ENCODE data around the gene CER1. TPM values are rescaled to one million over a fixed set of nuclear protein-coding genes. Genes with fewer than 3 reads are reported as not detected.
A peak's percentile ranks its signal among the peaks of the same experiment; 100 is the strongest.
"Not testable (repeated sequence)": the region's sequence is repeated elsewhere in the genome, so short reads cannot be mapped to it uniquely, and the experiment has no call there.

CER1 gene
- total RNA-seq, 1 donor from 2014 or later, result not detected

- H3K27me3 ChIP-seq (ENCODE audit: control insufficient read depth in 3 of 3, insufficient read depth in 3 of 3, low read length in 3 of 3), result no peaks in the 10 kb centered on the region
- H3K36me3 ChIP-seq (ENCODE audit: control insufficient read depth in 3 of 3, insufficient read depth in 3 of 3, low read length in 3 of 3), result peaks cover 0 to 7% (median 3%) of the 10 kb centered on the region in 3 donors
- no peak overlapping the region for H3K27ac ChIP-seq (ENCODE audit: low read depth, low read length)
- H3K4me1 ChIP-seq (ENCODE audit: control insufficient read depth in 3 of 3, insufficient read depth in 3 of 3, low read length in 3 of 3), result peaks cover 0 to 9% (median 3%) of the 10 kb centered on the region in 3 donors
- no peaks in the 10 kb centered on the region for H3K9me3 ChIP-seq (ENCODE audit: control insufficient read depth in 3 of 3, low read length in 3 of 3)
- H3K9ac ChIP-seq (ENCODE audit: low read depth in 1 of 3, low read length in 3 of 3), result peak overlapping the region; percentile 70 to 85 (median 76)
- H3K4me3 ChIP-seq (ENCODE audit: low read length in 3 of 3), result peak overlapping the region; percentile 83 to 90 (median 84)
Observed at GRCh38 chr9:14692470-14693250, 29.9 kb downstream of the CER1 start.

GRCh38 chr9:14690948-14691730, 31.4 kb downstream of the CER1 start:
- H3K27me3 ChIP-seq (ENCODE audit: control insufficient read depth in 3 of 3, insufficient read depth in 3 of 3, low read length in 3 of 3), result no peaks in the 10 kb centered on the region
- no peaks in the 10 kb centered on the region for H3K9me3 ChIP-seq (ENCODE audit: control insufficient read depth in 3 of 3, low read length in 3 of 3)
- H3K36me3 ChIP-seq (ENCODE audit: control insufficient read depth in 3 of 3, insufficient read depth in 3 of 3, low read length in 3 of 3), result peaks cover 2 to 11% (median 3%) of the 10 kb centered on the region in 3 donors
- no peak overlapping the region for H3K27ac ChIP-seq (ENCODE audit: low read depth, low read length)
- no peak overlapping the region for H3K9ac ChIP-seq (ENCODE audit: low read depth in 1 of 3, low read length in 3 of 3)
- H3K4me1 ChIP-seq (ENCODE audit: control insufficient read depth in 3 of 3, insufficient read depth in 3 of 3, low read length in 3 of 3), result peaks cover 0 to 9% (median 6%) of the 10 kb centered on the region in 3 donors
- no peak overlapping the region for H3K4me3 ChIP-seq (ENCODE audit: low read length in 3 of 3)

GRCh38 chr9:14687042-14687719, 35.4 kb downstream of the CER1 start:
- no peak overlapping the region for H3K9ac ChIP-seq (ENCODE audit: low read depth in 1 of 3, low read length in 3 of 3)
- H3K4me1 ChIP-seq (ENCODE audit: control insufficient read depth in 3 of 3, insufficient read depth in 3 of 3, low read length in 3 of 3), result peaks cover 0 to 4% (median 3%) of the 10 kb centered on the region in 3 donors
- H3K9me3 ChIP-seq (ENCODE audit: control insufficient read depth in 3 of 3, low read length in 3 of 3), result no peaks in the 10 kb centered on the region
- H3K4me3 ChIP-seq (ENCODE audit: low read length in 3 of 3), result no peak overlapping the region
- peaks cover 2 to 11% (median 3%) of the 10 kb centered on the region in 3 donors for H3K36me3 ChIP-seq (ENCODE audit: control insufficient read depth in 3 of 3, insufficient read depth in 3 of 3, low read length in 3 of 3)
- no peak overlapping the region for H3K27ac ChIP-seq (ENCODE audit: low read depth, low read length)
- H3K27me3 ChIP-seq (ENCODE audit: control insufficient read depth in 3 of 3, insufficient read depth in 3 of 3, low read length in 3 of 3), result no peaks in the 10 kb centered on the region

GRCh38 chr9:14686168-14686567, 36.4 kb downstream of the CER1 start:
- no peaks in the 10 kb centered on the region for H3K27me3 ChIP-seq (ENCODE audit: control insufficient read depth in 3 of 3, insufficient read depth in 3 of 3, low read length in 3 of 3)
- H3K4me1 ChIP-seq (ENCODE audit: control insufficient read depth in 3 of 3, insufficient read depth in 3 of 3, low read length in 3 of 3), result peaks cover 0 to 4% (median 3%) of the 10 kb centered on the region in 3 donors
- no peak overlapping the region for H3K4me3 ChIP-seq (ENCODE audit: low read length in 3 of 3)
- H3K9me3 ChIP-seq (ENCODE audit: control insufficient read depth in 3 of 3, low read length in 3 of 3), result no peaks in the 10 kb centered on the region
- no peak overlapping the region for H3K9ac ChIP-seq (ENCODE audit: low read depth in 1 of 3, low read length in 3 of 3)
- peaks cover 2 to 11% (median 3%) of the 10 kb centered on the region in 3 donors for H3K36me3 ChIP-seq (ENCODE audit: control insufficient read depth in 3 of 3, insufficient read depth in 3 of 3, low read length in 3 of 3)
- no peak overlapping the region for H3K27ac ChIP-seq (ENCODE audit: low read depth, low read length)

- H3K4me3 ChIP-seq (ENCODE audit: low read length in 3 of 3); H3K9me3 ChIP-seq (ENCODE audit: control insufficient read depth in 3 of 3, low read length in 3 of 3); H3K27ac ChIP-seq (ENCODE audit: low read depth, low read length); H3K9ac ChIP-seq (ENCODE audit: low read depth in 1 of 3, low read length in 3 of 3); H3K27me3 ChIP-seq (ENCODE audit: control insufficient read depth in 3 of 3, insufficient read depth in 3 of 3, low read length in 3 of 3); H3K4me1 ChIP-seq (ENCODE audit: control insufficient read depth in 3 of 3, insufficient read depth in 3 of 3, low read length in 3 of 3); H3K36me3 ChIP-seq (ENCODE audit: control insufficient read depth in 3 of 3, insufficient read depth in 3 of 3, low read length in 3 of 3): not testable (repeated sequence)
Observed at GRCh38 chr9:14682616-14683015, 39.9 kb downstream of the CER1 start.

GRCh38 chr9:14678776-14679175, 43.8 kb downstream of the CER1 start:
- Histone ChIP-seq H3K27ac (ENCODE audit: low read depth, low read length) (no peak overlapping the region), H3K9me3 (ENCODE audit: control insufficient read depth in 3 of 3, low read length in 3 of 3) (no peaks in the 10 kb centered on the region), H3K36me3 (ENCODE audit: control insufficient read depth in 3 of 3, insufficient read depth in 3 of 3, low read length in 3 of 3) (peaks cover 0 to 3% (median 0%) of the 10 kb centered on the region in 3 donors), H3K27me3 (ENCODE audit: control insufficient read depth in 3 of 3, insufficient read depth in 3 of 3, low read length in 3 of 3) (no peaks in the 10 kb centered on the region), H3K9ac (ENCODE audit: low read depth in 1 of 3, low read length in 3 of 3) (no peak overlapping the region), H3K4me3 (ENCODE audit: low read length in 3 of 3) (no peak overlapping the region), H3K4me1 (ENCODE audit: control insufficient read depth in 3 of 3, insufficient read depth in 3 of 3, low read length in 3 of 3) (no peaks in the 10 kb centered on the region)

GRCh38 chr9:14677872-14678271, 44.7 kb downstream of the CER1 start:
- Histone ChIP-seq H3K9ac (ENCODE audit: low read depth in 1 of 3, low read length in 3 of 3) (no peak overlapping the region), H3K36me3 (ENCODE audit: control insufficient read depth in 3 of 3, insufficient read depth in 3 of 3, low read length in 3 of 3) (peaks cover 0 to 3% (median 0%) of the 10 kb centered on the region in 3 donors), H3K4me1 (ENCODE audit: control insufficient read depth in 3 of 3, insufficient read depth in 3 of 3, low read length in 3 of 3) (no peaks in the 10 kb centered on the region), H3K27ac (ENCODE audit: low read depth, low read length) (no peak overlapping the region), H3K9me3 (ENCODE audit: control insufficient read depth in 3 of 3, low read length in 3 of 3) (no peaks in the 10 kb centered on the region), H3K27me3 (ENCODE audit: control insufficient read depth in 3 of 3, insufficient read depth in 3 of 3, low read length in 3 of 3) (no peaks in the 10 kb centered on the region), H3K4me3 (ENCODE audit: low read length in 3 of 3) (no peak overlapping the region)

- no peaks in the 10 kb centered on the region for H3K4me1 ChIP-seq (ENCODE audit: control insufficient read depth in 3 of 3, insufficient read depth in 3 of 3, low read length in 3 of 3)
- H3K4me3 ChIP-seq (ENCODE audit: low read length in 3 of 3), result no peak overlapping the region
- peaks cover 0 to 4% (median 3%) of the 10 kb centered on the region in 3 donors for H3K36me3 ChIP-seq (ENCODE audit: control insufficient read depth in 3 of 3, insufficient read depth in 3 of 3, low read length in 3 of 3)
- H3K27me3 ChIP-seq (ENCODE audit: control insufficient read depth in 3 of 3, insufficient read depth in 3 of 3, low read length in 3 of 3), result no peaks in the 10 kb centered on the region
- no peak overlapping the region for H3K9ac ChIP-seq (ENCODE audit: low read depth in 1 of 3, low read length in 3 of 3)
- H3K9me3 ChIP-seq (ENCODE audit: control insufficient read depth in 3 of 3, low read length in 3 of 3), result no peaks in the 10 kb centered on the region
- no peak overlapping the region for H3K27ac ChIP-seq (ENCODE audit: low read depth, low read length)
Observed at GRCh38 chr9:14677396-14677795, 45.1 kb downstream of the CER1 start.

GRCh38 chr9:14674630-14675029, 47.9 kb downstream of the CER1 start:
- Histone ChIP-seq H3K9ac (ENCODE audit: low read depth in 1 of 3, low read length in 3 of 3) (no peak overlapping the region), H3K36me3 (ENCODE audit: control insufficient read depth in 3 of 3, insufficient read depth in 3 of 3, low read length in 3 of 3) (peaks cover 0 to 5% (median 2%) of the 10 kb centered on the region in 3 donors), H3K27ac (ENCODE audit: low read depth, low read length) (no peak overlapping the region), H3K9me3 (ENCODE audit: control insufficient read depth in 3 of 3, low read length in 3 of 3) (no peaks in the 10 kb centered on the region), H3K4me3 (ENCODE audit: low read length in 3 of 3) (no peak overlapping the region), H3K4me1 (ENCODE audit: control insufficient read depth in 3 of 3, insufficient read depth in 3 of 3, low read length in 3 of 3) (no peaks in the 10 kb centered on the region), H3K27me3 (ENCODE audit: control insufficient read depth in 3 of 3, insufficient read depth in 3 of 3, low read length in 3 of 3) (no peaks in the 10 kb centered on the region)

All from skeletal muscle tissue (tissue), 4 donors.